Stimulated activated CD4-positive, alpha-beta T cell treated with anti-CD3 and anti-CD28 coated beads, Interleukin-2, amount 100 ng/mL, for 48 hours (primary cell): Measurements from ENCODE around the gene FOXI1.
"Not testable (repeated sequence)": the region's sequence is repeated elsewhere in the genome, so short reads cannot be mapped to it uniquely, and the experiment has no call there.

ENCODE experiments used
- DNase-seq, 2 donors: peaks; one replicate each; pipeline ENCODE4 v3.0.0-alpha.2; 2020

FOXI1 gene

GRCh38 chr5:170132269-170132975 lies 26.7 kb downstream of the FOXI1 start:
- no peak for DNase-seq

- no peak for DNase-seq
These were observed 27.3 kb downstream of the FOXI1 start for GRCh38 chr5:170132976-170133448.

DNA sequence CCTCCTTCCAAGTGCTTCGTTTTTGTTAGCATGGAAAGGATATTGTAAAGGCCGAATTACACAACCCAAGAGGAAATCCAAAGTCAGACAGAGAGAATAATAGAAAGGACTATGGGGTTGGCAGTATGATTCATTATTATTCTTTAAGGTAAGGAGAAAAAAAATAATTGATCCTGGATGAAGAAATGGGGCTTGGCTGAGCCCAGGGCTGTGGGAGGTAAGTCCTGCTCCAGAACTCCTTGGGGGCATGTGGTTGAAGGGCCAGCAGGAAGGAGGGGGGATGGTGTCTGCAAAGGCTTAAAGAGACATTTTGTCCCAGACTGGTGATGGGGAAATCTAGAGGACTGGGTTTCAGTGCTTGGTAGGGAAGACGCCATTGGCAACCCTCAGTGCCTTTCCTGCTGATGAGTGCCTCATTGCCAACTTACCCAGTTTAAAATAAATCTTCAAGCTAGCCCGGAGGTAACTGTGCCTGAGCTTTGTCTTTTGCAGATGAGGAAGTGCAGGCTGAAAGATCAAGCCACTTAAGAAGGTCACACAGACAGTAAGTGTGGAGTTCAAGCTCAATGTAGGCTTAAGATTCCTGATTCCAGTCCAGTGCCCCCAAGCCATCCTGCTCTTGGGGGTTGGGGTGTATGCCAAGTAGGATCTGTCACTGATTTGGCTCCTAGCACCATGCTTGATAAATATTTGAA lies 30.2 kb downstream of the FOXI1 start:
- no peak for DNase-seq

- DNase-seq: no peak
These were observed 30.8 kb downstream of the FOXI1 start for GRCh38 chr5:170136506-170136905.

DNA sequence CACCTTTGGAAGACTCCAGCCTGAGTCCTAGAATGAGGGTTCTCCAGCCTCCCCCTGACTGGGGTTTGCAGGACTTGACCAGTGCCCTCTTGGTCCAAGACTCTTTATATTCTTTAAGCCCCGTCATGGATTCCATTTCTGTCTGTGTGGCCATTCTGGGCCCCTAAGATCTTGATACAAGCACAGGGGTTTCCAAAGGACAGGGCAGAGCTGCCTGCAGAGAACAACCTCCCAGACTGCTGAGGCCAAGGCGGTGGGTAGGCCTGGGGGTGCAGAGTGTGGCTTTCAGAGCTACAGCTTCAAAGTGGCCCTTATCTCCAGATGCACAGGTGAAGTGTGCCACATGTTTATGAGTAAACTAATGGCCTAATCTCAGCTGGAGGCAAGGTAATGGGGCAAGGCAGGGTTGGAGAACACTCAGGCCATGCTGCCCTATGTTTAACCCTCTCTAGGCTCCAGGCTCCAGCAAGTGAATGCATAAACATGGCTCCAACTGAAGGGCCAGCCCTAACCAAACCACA lies 32.1 kb downstream of the FOXI1 start:
- no peak for DNase-seq

- DNase-seq: no peak
These were observed 32.6 kb downstream of the FOXI1 start for GRCh38 chr5:170138273-170138672.

- no peak for DNase-seq
These were observed 34.2 kb downstream of the FOXI1 start for GRCh38 chr5:170139786-170140335.

GRCh38 chr5:170141196-170141595 lies 35.5 kb downstream of the FOXI1 start:
- not testable (repeated sequence) for DNase-seq

DNA sequence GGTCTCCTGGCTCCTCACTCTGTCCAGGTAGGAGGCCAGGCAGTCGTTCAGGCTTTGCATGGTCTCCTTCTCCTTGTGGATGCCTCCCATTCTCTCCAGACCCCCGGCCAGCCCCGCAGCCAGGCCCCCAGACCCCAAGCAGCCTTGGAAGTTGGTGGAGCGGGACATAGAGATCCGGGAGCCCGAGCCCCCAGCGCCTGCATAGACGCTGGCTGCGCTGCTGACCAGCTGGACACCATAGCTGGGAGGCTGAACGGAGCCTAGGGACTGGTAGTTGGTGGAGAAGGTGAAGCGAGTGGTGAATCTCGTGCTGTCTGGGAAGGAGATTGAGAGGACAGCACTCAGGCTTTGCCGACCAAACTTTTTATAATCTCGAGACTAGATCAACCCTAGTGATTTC lies 35.9 kb downstream of the FOXI1 start:
- no peak for DNase-seq

GRCh38 chr5:170142196-170142595 lies 36.5 kb downstream of the FOXI1 start:
- no peak for DNase-seq

- no peak for DNase-seq
These were observed 37.4 kb downstream of the FOXI1 start for GRCh38 chr5:170143091-170143490.

GRCh38 chr5:170143710-170144109 lies 38.0 kb downstream of the FOXI1 start:
- DNase-seq: no peak

DNA sequence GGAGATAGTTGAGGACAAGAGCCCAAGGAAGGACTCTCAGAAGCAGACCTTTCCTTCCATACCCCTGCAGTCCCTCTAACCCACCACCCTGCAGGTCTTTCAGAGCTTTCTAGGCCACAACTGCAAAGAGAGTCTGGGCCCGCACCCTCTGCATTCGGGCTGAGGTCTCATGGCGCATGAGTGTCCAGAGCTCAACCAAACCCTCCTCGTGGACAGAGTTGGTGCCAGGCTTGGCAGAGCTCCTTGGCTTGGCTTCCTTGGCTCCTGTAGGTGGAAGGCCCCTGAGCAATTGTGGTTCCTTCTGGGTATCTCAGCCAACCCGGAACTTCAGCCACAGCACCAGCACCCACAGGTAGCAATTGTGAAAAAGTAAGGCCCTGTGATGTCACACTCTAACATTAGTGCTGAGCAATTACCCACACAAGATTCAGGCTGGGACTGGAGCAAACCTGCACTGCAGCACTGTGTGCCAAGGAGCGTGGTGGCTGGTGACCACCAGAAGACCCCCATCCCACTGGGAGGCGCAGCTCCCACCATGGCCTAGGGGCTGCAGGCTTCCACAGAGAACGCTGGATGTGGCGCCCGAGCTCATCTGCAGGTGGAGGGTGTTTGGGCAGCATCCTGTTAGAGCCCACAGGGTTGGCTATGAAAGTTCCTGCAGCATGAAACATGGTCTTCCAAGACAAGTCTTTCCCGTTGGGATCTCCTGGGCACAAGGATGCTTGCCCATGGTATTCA lies 38.8 kb downstream of the FOXI1 start:
- no peak for DNase-seq

- no peak for DNase-seq
These were observed 39.8 kb downstream of the FOXI1 start for GRCh38 chr5:170145462-170145861.

DNA sequence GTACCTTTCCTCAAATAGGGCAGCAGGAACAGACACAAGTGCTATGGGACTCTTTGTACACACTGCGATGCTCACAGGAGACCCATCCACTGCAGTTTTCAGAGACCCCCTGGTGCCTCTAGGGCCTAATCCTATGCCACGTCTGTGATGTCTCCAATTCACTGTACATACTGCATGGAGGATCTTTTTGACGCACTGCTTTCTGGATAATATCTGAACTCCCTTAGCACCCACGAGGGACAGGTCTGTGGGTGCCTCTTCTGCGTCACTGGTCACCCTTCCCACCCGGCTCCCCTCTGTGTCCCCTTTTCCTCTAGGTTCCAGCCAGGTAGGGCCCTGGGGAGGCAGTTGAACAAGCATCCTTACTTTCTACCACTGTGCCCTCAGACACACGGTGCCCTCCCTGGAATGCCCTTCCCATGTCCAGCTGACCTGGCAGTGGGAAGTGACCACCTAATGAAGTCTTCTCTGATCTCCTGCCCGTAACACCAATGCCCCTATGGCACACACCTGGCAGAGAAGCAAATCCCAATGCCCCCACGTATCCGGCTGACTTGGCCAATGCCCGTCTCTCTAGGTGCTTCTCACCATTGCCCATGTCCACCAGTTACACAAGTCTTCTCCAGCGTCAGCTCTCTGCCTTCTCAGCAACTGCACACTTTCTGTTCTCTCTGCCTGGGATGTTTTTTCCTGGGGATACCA lies 41.5 kb downstream of the FOXI1 start:
- no peak for DNase-seq

DNA sequence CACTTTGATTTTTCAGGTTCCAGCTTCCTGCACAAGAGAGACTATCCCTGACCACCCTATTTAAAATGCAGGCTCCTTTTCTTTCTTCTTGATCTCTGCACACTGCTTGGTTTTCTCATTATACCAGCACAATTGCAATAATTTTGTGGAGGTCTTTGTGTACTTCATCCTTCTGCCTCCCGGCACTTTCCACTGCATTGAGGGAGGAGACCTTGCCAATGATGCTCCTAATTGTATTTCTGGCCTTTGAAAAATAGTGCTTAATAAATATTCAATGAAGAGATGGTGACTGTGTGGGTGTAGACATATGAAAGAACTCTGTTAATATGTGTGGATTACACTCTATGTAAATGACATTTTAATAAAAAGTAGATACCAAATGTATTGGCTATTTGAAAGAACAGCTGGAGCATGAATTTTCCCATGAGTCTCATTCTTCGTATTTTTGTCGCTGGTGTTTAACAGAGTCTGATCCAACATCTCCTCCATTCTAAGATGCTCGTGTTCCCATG lies 42.1 kb downstream of the FOXI1 start:
- DNase-seq: no peak

GRCh38 chr5:170148430-170149205 lies 42.9 kb downstream of the FOXI1 start:
- DNase-seq: no peak

- no peak for DNase-seq
These were observed 43.5 kb downstream of the FOXI1 start for GRCh38 chr5:170149206-170149515.

- DNase-seq: no peak
These were observed 45.0 kb downstream of the FOXI1 start for GRCh38 chr5:170150713-170151096.

DNA sequence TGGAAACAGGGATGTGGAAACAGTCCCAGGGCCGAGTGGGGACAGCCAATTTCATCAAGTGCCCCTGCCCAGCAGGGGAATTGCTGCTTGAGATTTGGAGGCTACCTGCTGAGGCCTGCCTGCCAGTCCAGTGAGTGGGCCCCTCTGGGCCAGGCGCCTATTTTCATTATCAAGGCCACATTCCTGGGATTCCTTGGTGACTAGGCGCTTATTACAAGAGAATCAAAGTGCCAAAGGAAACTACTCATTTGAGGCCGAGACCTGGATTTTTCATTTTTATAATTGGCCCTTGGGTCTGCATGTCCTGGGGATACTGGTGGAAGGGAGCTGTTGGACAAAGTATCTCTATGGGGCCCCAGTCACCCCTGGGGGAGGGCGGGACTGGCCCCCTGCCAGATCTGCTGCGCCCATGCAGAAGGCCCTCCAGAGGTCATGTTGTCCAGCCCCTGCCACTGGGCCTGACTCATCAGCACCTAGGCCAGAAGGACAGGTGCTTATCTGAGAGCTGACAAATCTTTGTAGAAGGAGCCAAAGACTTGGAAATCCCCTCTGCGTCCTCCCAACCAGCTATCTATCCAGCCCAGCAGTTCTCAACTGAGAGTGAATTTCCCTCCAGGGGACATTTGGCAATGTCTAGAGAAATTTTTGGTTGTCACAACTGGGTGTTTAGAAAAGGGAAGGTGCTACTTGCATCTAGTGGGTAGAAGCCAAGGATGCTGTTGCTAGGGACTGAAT lies 45.6 kb downstream of the FOXI1 start:
- DNase-seq: no peak

DNA sequence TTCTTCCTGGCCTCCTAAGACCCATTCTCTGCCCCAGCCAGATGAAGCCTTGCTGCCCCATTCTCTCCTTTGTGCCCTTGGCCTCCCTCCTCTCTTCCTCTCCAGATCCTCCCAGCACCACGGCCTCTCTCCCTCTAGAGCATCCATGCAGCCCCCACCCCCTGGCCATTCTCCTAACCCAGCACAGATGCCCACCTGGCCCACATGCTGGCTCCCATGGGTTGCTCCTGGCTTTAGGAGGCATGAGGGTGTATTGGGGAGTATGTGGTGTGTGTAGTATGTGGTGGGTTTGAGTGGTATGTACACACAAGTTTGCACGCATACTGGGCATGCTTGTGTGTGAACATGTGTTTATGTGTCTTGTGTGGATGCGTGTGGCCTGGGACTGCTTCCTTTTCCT lies 47.1 kb downstream of the FOXI1 start:
- DNase-seq: no peak
